ENCODE results near the gene TMEM218. TPM values are rescaled to one million over a fixed set of nuclear protein-coding genes. Genes with fewer than 3 reads are reported as not detected.

The TMEM218 gene
- total RNA-seq, 2 experiments from 2014 or later, result 3.9 to 4.4 TPM

DNA sequence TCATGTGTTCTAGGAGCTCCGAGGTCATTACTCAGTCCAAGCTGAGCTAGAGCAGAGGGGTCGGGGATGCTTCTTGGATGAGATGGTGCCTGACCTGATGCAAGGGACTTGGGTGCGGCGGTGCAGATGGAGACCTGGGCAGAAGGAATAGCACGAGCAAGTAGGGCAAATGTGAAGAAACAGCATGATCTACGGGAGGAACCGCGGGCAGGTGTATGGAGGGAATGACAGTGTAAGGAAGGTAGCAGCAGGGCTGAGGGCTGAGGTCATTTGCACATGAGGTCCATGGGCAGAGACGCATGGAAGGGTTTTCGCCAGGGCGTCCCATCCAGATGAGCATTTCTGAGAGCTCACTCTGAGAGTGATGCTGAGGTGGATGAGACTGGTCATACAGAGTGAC, 33.4 kb downstream of the TMEM218 start:
- H3K4me3 Mint-ChIP-seq, result no peak overlapping the region
- Histone ChIP-seq H3K27me3 (ENCODE audit: control insufficient read depth in 1 of 2, insufficient read depth in 2 of 2, low read length in 2 of 2) (peaks cover 0 to 2% of the 10 kb centered on the region in 2 experiments), H3K9me3 (ENCODE audit: control insufficient read depth in 1 of 2, insufficient read depth in 1 of 2, low read length in 2 of 2) (no peaks in the 10 kb centered on the region), H3K4me3 (ENCODE audit: low read length) (no peak overlapping the region), H3K36me3 (ENCODE audit: insufficient read depth, low read length) (no peaks in the 10 kb centered on the region), H3K4me1 (ENCODE audit: insufficient read depth, low read length) (no peaks in the 10 kb centered on the region), H3K27ac (ENCODE audit: low read depth in 1 of 2, low read length in 2 of 2) (no peak overlapping the region)
- DNase-seq (no peak), ATAC-seq (ENCODE audit: poor library complexity) (no peak)
- peaks cover 26% of the 10 kb centered on the region for H3K27me3 Mint-ChIP-seq
- ChIA-PET CTCF (no interaction called here), POLR2A (interaction anchor here (1.1 kb wide), 1 partner anchor 19 kb away, joined by 3 read pairs; no protein-coding TSS in a partner anchor)
- intact Hi-C loops (cut with DNase I, micrococcal nuclease), result no loop called here
- no peaks in the 10 kb centered on the region for H3K9me3 Mint-ChIP-seq
- H3K4me1 Mint-ChIP-seq (ENCODE audit: low read depth), result no peaks in the 10 kb centered on the region
- no peaks in the 10 kb centered on the region for H3K36me3 Mint-ChIP-seq (ENCODE audit: low read depth)
- TF ChIP-seq, protein P1, sequence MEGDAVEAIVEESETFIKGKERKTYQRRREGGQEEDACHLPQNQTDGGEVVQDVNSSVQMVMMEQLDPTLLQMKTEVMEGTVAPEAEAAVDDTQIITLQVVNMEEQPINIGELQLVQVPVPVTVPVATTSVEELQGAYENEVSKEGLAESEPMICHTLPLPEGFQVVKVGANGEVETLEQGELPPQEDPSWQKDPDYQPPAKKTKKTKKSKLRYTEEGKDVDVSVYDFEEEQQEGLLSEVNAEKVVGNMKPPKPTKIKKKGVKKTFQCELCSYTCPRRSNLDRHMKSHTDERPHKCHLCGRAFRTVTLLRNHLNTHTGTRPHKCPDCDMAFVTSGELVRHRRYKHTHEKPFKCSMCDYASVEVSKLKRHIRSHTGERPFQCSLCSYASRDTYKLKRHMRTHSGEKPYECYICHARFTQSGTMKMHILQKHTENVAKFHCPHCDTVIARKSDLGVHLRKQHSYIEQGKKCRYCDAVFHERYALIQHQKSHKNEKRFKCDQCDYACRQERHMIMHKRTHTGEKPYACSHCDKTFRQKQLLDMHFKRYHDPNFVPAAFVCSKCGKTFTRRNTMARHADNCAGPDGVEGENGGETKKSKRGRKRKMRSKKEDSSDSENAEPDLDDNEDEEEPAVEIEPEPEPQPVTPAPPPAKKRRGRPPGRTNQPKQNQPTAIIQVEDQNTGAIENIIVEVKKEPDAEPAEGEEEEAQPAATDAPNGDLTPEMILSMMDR (IDR thresholded peaks at IDR 0.05), result no peak
- H3K27ac Mint-ChIP-seq, result no peak overlapping the region

DNA sequence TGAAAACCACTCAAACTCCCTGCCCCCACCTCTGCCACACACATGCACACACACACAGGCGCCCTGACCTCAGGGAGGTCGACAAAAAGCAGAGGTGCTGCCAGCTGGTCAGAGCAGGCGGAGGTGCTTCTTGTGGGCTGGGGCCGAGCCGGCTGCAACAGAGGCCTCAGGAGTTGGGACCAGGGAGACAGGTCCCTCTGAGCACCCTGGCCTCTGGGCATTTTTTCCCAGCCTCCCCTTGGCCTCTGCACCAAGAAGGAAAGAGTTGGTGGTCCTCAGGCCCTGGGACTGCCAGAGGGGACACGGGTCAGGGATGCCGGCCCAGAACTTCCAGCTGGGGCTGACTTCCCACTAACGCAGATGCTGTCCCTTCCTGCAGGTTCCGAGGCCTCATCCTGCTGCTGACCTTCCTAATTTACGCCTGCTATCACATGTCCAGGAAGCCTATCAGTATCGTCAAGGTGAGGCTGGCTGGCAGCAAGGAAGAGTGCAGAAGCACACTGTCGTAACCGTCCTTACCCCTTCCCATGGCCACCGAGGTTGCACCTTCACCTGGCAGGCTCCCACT, 35.0 kb downstream of the TMEM218 start:
- H3K4me1 ChIP-seq (ENCODE audit: insufficient read depth, low read length), result peaks cover under 1% of the 10 kb centered on the region
- H3K27me3 ChIP-seq (ENCODE audit: control insufficient read depth in 1 of 2, insufficient read depth in 2 of 2, low read length in 2 of 2), result peaks cover 0 to 2% of the 10 kb centered on the region in 2 experiments
- Mint-ChIP-seq H3K27me3 (peaks cover 32% of the 10 kb centered on the region), H3K36me3 (ENCODE audit: low read depth) (no peaks in the 10 kb centered on the region), H3K4me3 (no peak overlapping the region), H3K27ac (no peak overlapping the region), H3K4me1 (ENCODE audit: low read depth) (no peaks in the 10 kb centered on the region), H3K9me3 (no peaks in the 10 kb centered on the region)
- DNase-seq (no peak), ATAC-seq (ENCODE audit: poor library complexity) (no peak)
- H3K36me3 ChIP-seq (ENCODE audit: insufficient read depth, low read length), result no peaks in the 10 kb centered on the region
- H3K4me3 ChIP-seq (ENCODE audit: low read length), result no peak overlapping the region
- H3K9me3 ChIP-seq (ENCODE audit: control insufficient read depth in 1 of 2, insufficient read depth in 1 of 2, low read length in 2 of 2), result no peaks in the 10 kb centered on the region
- H3K27ac ChIP-seq (ENCODE audit: low read depth in 1 of 2, low read length in 2 of 2), result no peak overlapping the region
- TF ChIP-seq, protein P1 (IDR thresholded peaks at IDR 0.05), result no peak
- POLR2A ChIA-PET, result no interaction called here
- CTCF ChIA-PET, result no interaction called here
- intact Hi-C loops (cut with DNase I, micrococcal nuclease), result no loop called here

DNA sequence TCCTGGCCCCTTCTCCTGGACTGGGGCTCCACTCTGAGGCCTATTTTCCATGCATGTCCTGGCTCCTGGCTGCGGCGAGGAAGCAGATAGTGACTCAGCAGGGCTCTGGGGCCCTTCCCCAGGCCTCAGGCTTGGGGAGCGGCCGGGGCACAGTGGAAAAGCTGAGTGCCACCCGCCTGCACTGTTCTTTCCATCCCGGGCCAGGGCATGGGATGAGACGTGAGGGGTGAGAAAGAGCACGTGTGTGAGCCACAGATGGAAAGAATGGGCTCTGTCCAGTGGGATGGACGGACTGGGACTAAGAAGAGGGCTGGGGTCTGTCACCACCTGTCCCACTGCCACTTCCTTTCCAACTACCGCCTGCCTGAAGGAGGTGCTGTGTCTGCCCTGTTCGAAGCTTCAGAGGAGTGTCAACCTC, 35.5 kb downstream of the TMEM218 start:
- H3K36me3 ChIP-seq (ENCODE audit: insufficient read depth, low read length), result no peaks in the 10 kb centered on the region
- Mint-ChIP-seq H3K9me3 (no peaks in the 10 kb centered on the region), H3K4me1 (ENCODE audit: low read depth) (peaks cover 4% of the 10 kb centered on the region), H3K27me3 (peaks cover 37% of the 10 kb centered on the region), H3K4me3 (no peak overlapping the region), H3K27ac (no peak overlapping the region), H3K36me3 (ENCODE audit: low read depth) (no peaks in the 10 kb centered on the region)
- intact Hi-C loops (cut with DNase I, micrococcal nuclease), result no loop called here
- H3K4me3 ChIP-seq (ENCODE audit: low read length), result no peak overlapping the region
- no peak for ATAC-seq (ENCODE audit: poor library complexity)
- ChIA-PET POLR2A (no interaction called here), CTCF (no interaction called here)
- H3K9me3 ChIP-seq (ENCODE audit: control insufficient read depth in 1 of 2, insufficient read depth in 1 of 2, low read length in 2 of 2), result no peaks in the 10 kb centered on the region
- no peak overlapping the region for H3K27ac ChIP-seq (ENCODE audit: low read depth in 1 of 2, low read length in 2 of 2)
- TF ChIP-seq, protein P1 (IDR thresholded peaks at IDR 0.05), result no peak
- DNase-seq, result no peak
- peaks cover 6% of the 10 kb centered on the region for H3K4me1 ChIP-seq (ENCODE audit: insufficient read depth, low read length)
- H3K27me3 ChIP-seq (ENCODE audit: control insufficient read depth in 1 of 2, insufficient read depth in 2 of 2, low read length in 2 of 2), result peaks cover 0 to 2% of the 10 kb centered on the region in 2 experiments

Measured in CD4-positive, alpha-beta T cell (primary cell).